ENCODE measurements around the gene XXYLT1.
A peak's percentile ranks its signal among the peaks of the same experiment; 100 is the strongest.

The XXYLT1 gene

GRCh38 chr3:195177422-195178123 is 93.4 kb downstream of the XXYLT1 start:
- ChIA-PET POLR2A (interaction anchor here (0.7 to 2.1 kb wide), 7 partner anchors 10 to 490 kb away, joined by 3 to 11 read pairs (median 3); no protein-coding TSS in a partner anchor), CTCF (interaction anchor here (0.9 to 5.4 kb wide), 8 partner anchors 10 to 62 kb away, joined by 3 to 21 read pairs (median 6); no protein-coding TSS in a partner anchor)
- H3K27me3 ChIP-seq (replicated peaks in 2 of 5; ENCODE audit: control insufficient read depth in 4 of 5, insufficient read depth in 5 of 5, low read length in 4 of 5), result no peaks in the 10 kb centered on the region
- H3K9me3 ChIP-seq (ENCODE audit: control extremely low read depth in 1 of 5, control insufficient read depth in 4 of 5, insufficient read depth in 2 of 5, low read depth in 1 of 5, low read length in 4 of 5), result no peaks in the 10 kb centered on the region
- peak in 1 of 3 donors; percentile 41 for DNase-seq
- 66% methylated on average over 4 of the region's 6 CpGs for WGBS (ENCODE audit: insufficient coverage)
- H3K4me1 ChIP-seq (ENCODE audit: control extremely low read depth in 1 of 4, control insufficient read depth in 4 of 4, insufficient read depth in 4 of 4, low read length in 3 of 4), result peaks cover 8 to 97% (median 86%) of the 10 kb centered on the region in 4 experiments
- peaks cover 0 to 11% (median 0%) of the 10 kb centered on the region in 4 experiments for H3K36me3 ChIP-seq (ENCODE audit: control insufficient read depth in 4 of 4, insufficient read depth in 4 of 4, low read length in 3 of 4)
- H3K27ac ChIP-seq (ENCODE audit: insufficient read depth in 1 of 2, low read depth in 1 of 2, low read length in 2 of 2, poor library complexity in 1 of 2, severe bottlenecking in 2 of 2), result peak overlapping the region; percentile 73 to 89
- peak overlapping the region in 2 of 7 experiments; percentile 43 to 44 for H3K4me3 ChIP-seq (ENCODE audit: control insufficient read depth in 1 of 7, extremely low read depth in 1 of 7, insufficient read depth in 4 of 7, low read depth in 2 of 7, low read length in 6 of 7)

DNA sequence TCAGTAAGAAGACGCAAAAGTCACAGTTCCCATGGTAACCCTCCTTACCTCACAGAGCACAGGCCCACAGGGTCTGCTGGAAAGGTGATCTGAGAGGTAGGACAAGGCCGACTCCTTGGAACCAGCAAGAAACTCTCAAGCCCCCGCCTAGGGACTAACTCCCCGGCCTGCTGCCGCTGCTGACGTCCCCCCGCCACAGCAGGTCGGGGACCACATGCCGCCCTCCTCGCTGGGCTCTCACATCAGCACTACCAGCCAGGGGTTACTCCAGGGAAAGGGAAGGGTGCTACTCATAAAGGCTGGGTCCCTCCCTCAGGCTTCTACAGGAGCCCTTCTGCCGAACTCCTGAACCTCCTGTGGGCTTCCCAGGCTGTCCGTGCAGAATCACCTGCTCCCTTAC is 94.2 kb downstream of the XXYLT1 start:
- no peak for DNase-seq
- 97% methylated on average over 10 of the region's 12 CpGs for WGBS (ENCODE audit: insufficient coverage)
- Histone ChIP-seq H3K27ac (ENCODE audit: insufficient read depth in 1 of 2, low read depth in 1 of 2, low read length in 2 of 2, poor library complexity in 1 of 2, severe bottlenecking in 2 of 2) (no peak overlapping the region), H3K4me1 (ENCODE audit: control extremely low read depth in 1 of 4, control insufficient read depth in 4 of 4, insufficient read depth in 4 of 4, low read length in 3 of 4) (peaks cover 13 to 97% (median 86%) of the 10 kb centered on the region in 4 experiments), H3K4me3 (ENCODE audit: control insufficient read depth in 1 of 7, extremely low read depth in 1 of 7, insufficient read depth in 4 of 7, low read depth in 2 of 7, low read length in 6 of 7) (no peak overlapping the region), H3K36me3 (ENCODE audit: control insufficient read depth in 4 of 4, insufficient read depth in 4 of 4, low read length in 3 of 4) (peaks cover 0 to 11% (median 0%) of the 10 kb centered on the region in 4 experiments), H3K27me3 (replicated peaks in 2 of 5; ENCODE audit: control insufficient read depth in 4 of 5, insufficient read depth in 5 of 5, low read length in 4 of 5) (no peaks in the 10 kb centered on the region), H3K9me3 (ENCODE audit: control extremely low read depth in 1 of 5, control insufficient read depth in 4 of 5, insufficient read depth in 2 of 5, low read depth in 1 of 5, low read length in 4 of 5) (no peaks in the 10 kb centered on the region)
- POLR2A ChIA-PET, result interaction anchor here (0.6 to 0.9 kb wide), 3 partner anchors 22 to 120 kb away, joined by 3 to 5 read pairs (median 4); no protein-coding TSS in a partner anchor
- CTCF ChIA-PET, result interaction anchor here (1.3 to 1.6 kb wide), 2 partner anchors 10 to 60 kb away, joined by 3 to 6 read pairs; no protein-coding TSS in a partner anchor

GRCh38 chr3:195175476-195176337 is 95.3 kb downstream of the XXYLT1 start:
- Histone ChIP-seq H3K27ac (ENCODE audit: insufficient read depth in 1 of 2, low read depth in 1 of 2, low read length in 2 of 2, poor library complexity in 1 of 2, severe bottlenecking in 2 of 2) (no peak overlapping the region), H3K36me3 (ENCODE audit: control insufficient read depth in 4 of 4, insufficient read depth in 4 of 4, low read length in 3 of 4) (peaks cover 0 to 11% (median 0%) of the 10 kb centered on the region in 4 experiments), H3K9me3 (ENCODE audit: control extremely low read depth in 1 of 5, control insufficient read depth in 4 of 5, insufficient read depth in 2 of 5, low read depth in 1 of 5, low read length in 4 of 5) (no peaks in the 10 kb centered on the region), H3K27me3 (replicated peaks in 2 of 5; ENCODE audit: control insufficient read depth in 4 of 5, insufficient read depth in 5 of 5, low read length in 4 of 5) (no peaks in the 10 kb centered on the region), H3K4me1 (ENCODE audit: control extremely low read depth in 1 of 4, control insufficient read depth in 4 of 4, insufficient read depth in 4 of 4, low read length in 3 of 4) (peaks cover 15 to 97% (median 84%) of the 10 kb centered on the region in 4 experiments), H3K4me3 (ENCODE audit: control insufficient read depth in 1 of 7, extremely low read depth in 1 of 7, insufficient read depth in 4 of 7, low read depth in 2 of 7, low read length in 6 of 7) (no peak overlapping the region)
- no peak for DNase-seq
- ChIA-PET CTCF (interaction anchor here (1.0 to 2.8 kb wide), 6 partner anchors 7 to 59 kb away, joined by 3 to 10 read pairs (median 3); no protein-coding TSS in a partner anchor), POLR2A (interaction anchor here (0.6 to 0.9 kb wide), 2 partner anchors 21 to 119 kb away, joined by 3 to 5 read pairs; no protein-coding TSS in a partner anchor)
- whole genome bisulfite sequencing (ENCODE audit: insufficient coverage), result 82% methylated on average over 11 of the region's 13 CpGs

GRCh38 chr3:195175076-195175475 is 95.9 kb downstream of the XXYLT1 start:
- ChIA-PET POLR2A (no interaction called here), CTCF (interaction anchor here (1.0 to 2.8 kb wide), 6 partner anchors 7 to 55 kb away, joined by 3 to 10 read pairs (median 3); no protein-coding TSS in a partner anchor)

GRCh38 chr3:195173657-195174056 is 97.3 kb downstream of the XXYLT1 start:
- Histone ChIP-seq H3K9me3 (ENCODE audit: control extremely low read depth in 1 of 5, control insufficient read depth in 4 of 5, insufficient read depth in 2 of 5, low read depth in 1 of 5, low read length in 4 of 5) (no peaks in the 10 kb centered on the region), H3K36me3 (ENCODE audit: control insufficient read depth in 4 of 4, insufficient read depth in 4 of 4, low read length in 3 of 4) (peaks cover 0 to 11% (median 0%) of the 10 kb centered on the region in 4 experiments), H3K4me3 (ENCODE audit: control insufficient read depth in 1 of 7, extremely low read depth in 1 of 7, insufficient read depth in 4 of 7, low read depth in 2 of 7, low read length in 6 of 7) (no peak overlapping the region), H3K27ac (ENCODE audit: insufficient read depth in 1 of 2, low read depth in 1 of 2, low read length in 2 of 2, poor library complexity in 1 of 2, severe bottlenecking in 2 of 2) (no peak overlapping the region), H3K4me1 (ENCODE audit: control extremely low read depth in 1 of 4, control insufficient read depth in 4 of 4, insufficient read depth in 4 of 4, low read length in 3 of 4) (peaks cover 8 to 78% (median 66%) of the 10 kb centered on the region in 4 experiments), H3K27me3 (replicated peaks in 2 of 5; ENCODE audit: control insufficient read depth in 4 of 5, insufficient read depth in 5 of 5, low read length in 4 of 5) (no peaks in the 10 kb centered on the region)
- ChIA-PET POLR2A (interaction anchor here (0.5 to 1.8 kb wide), 3 partner anchors 19 to 501 kb away, joined by 3 to 5 read pairs (median 3); no protein-coding TSS in a partner anchor), CTCF (interaction anchor here (0.7 to 2.8 kb wide), 13 partner anchors 9 to 491 kb away, joined by 3 to 10 read pairs (median 4); no protein-coding TSS in a partner anchor)
- WGBS (ENCODE audit: insufficient coverage), result 84% methylated on average over 9 of the region's 9 CpGs
- DNase-seq, result peak in 1 of 3 donors; percentile 50

More at GRCh38 chr3:195175076-195175475, 95.9 kb downstream of the XXYLT1 start:
- peaks cover 15 to 92% (median 78%) of the 10 kb centered on the region in 4 experiments for H3K4me1 ChIP-seq (ENCODE audit: control extremely low read depth in 1 of 4, control insufficient read depth in 4 of 4, insufficient read depth in 4 of 4, low read length in 3 of 4)
- WGBS (ENCODE audit: insufficient coverage), result 85% methylated on average over 6 of the region's 11 CpGs
- peaks cover 0 to 11% (median 0%) of the 10 kb centered on the region in 4 experiments for H3K36me3 ChIP-seq (ENCODE audit: control insufficient read depth in 4 of 4, insufficient read depth in 4 of 4, low read length in 3 of 4)
- DNase-seq, result no peak
- H3K4me3 ChIP-seq (ENCODE audit: control insufficient read depth in 1 of 7, extremely low read depth in 1 of 7, insufficient read depth in 4 of 7, low read depth in 2 of 7, low read length in 6 of 7), result no peak overlapping the region
- no peaks in the 10 kb centered on the region for H3K9me3 ChIP-seq (ENCODE audit: control extremely low read depth in 1 of 5, control insufficient read depth in 4 of 5, insufficient read depth in 2 of 5, low read depth in 1 of 5, low read length in 4 of 5)
- H3K27me3 ChIP-seq (replicated peaks in 2 of 5; ENCODE audit: control insufficient read depth in 4 of 5, insufficient read depth in 5 of 5, low read length in 4 of 5), result no peaks in the 10 kb centered on the region
- no peak overlapping the region for H3K27ac ChIP-seq (ENCODE audit: insufficient read depth in 1 of 2, low read depth in 1 of 2, low read length in 2 of 2, poor library complexity in 1 of 2, severe bottlenecking in 2 of 2)

- Histone ChIP-seq H3K4me1 (ENCODE audit: control extremely low read depth in 1 of 4, control insufficient read depth in 4 of 4, insufficient read depth in 4 of 4, low read length in 3 of 4) (peaks cover 8 to 76% (median 58%) of the 10 kb centered on the region in 4 experiments), H3K27ac (ENCODE audit: insufficient read depth in 1 of 2, low read depth in 1 of 2, low read length in 2 of 2, poor library complexity in 1 of 2, severe bottlenecking in 2 of 2) (no peak overlapping the region), H3K9me3 (ENCODE audit: control extremely low read depth in 1 of 5, control insufficient read depth in 4 of 5, insufficient read depth in 2 of 5, low read depth in 1 of 5, low read length in 4 of 5) (no peaks in the 10 kb centered on the region), H3K4me3 (ENCODE audit: control insufficient read depth in 1 of 7, extremely low read depth in 1 of 7, insufficient read depth in 4 of 7, low read depth in 2 of 7, low read length in 6 of 7) (no peak overlapping the region), H3K27me3 (replicated peaks in 2 of 5; ENCODE audit: control insufficient read depth in 4 of 5, insufficient read depth in 5 of 5, low read length in 4 of 5) (no peaks in the 10 kb centered on the region), H3K36me3 (ENCODE audit: control insufficient read depth in 4 of 4, insufficient read depth in 4 of 4, low read length in 3 of 4) (peaks cover 0 to 11% (median 0%) of the 10 kb centered on the region in 4 experiments)
- no peak for DNase-seq
- ChIA-PET CTCF (interaction anchor here (0.7 to 2.8 kb wide), 12 partner anchors 9 to 79 kb away, joined by 3 to 10 read pairs (median 4); no protein-coding TSS in a partner anchor), POLR2A (interaction anchor here (1.8 kb wide), 1 partner anchor 22 kb away, joined by 5 read pairs; no protein-coding TSS in a partner anchor)
- WGBS (ENCODE audit: insufficient coverage), result 100% methylated on average over 6 of the region's 7 CpGs
These were observed 98.1 kb downstream of the XXYLT1 start for GRCh38 chr3:195172896-195173295.
